GM23338 (cell line): Measurements from ENCODE around the gene PRSS21. TPM values are rescaled to one million over a fixed set of nuclear protein-coding genes. Genes with fewer than 3 reads are reported as not detected.
A peak's percentile ranks its signal among the peaks of the same experiment; 100 is the strongest.

Experiments
- ATAC-seq: fragments of 200-7000 bp; cut with Tn5 transposase; 3 replicates; pipeline ENCODE4 v1.9.1; 2020
- DNase-seq: peaks from one replicate; pipeline ENCODE4 v3.0.0-alpha.2; 2015; ENCODE audit warnings: low spot score
- H2AFZ ChIP-seq: fragments of 200-600 bp; sonication (generic); 2 replicates; pipeline ENCODE4 v1.8.0; 2016; ENCODE audit warnings: antibody characterized with exemption, mild to moderate bottlenecking, moderate library complexity
- H3F3A ChIP-seq: fragments of 200-600 bp; sonication (generic); replicated peaks from 2 replicates; pipeline ENCODE4 v1.8.0; 2017; ENCODE audit warnings: antibody characterized with exemption, mixed run types, low read depth
- H3K27ac ChIP-seq: fragments of 200-600 bp; sonication (generic); 2 replicates; pipeline ENCODE4 v1.6.1; 2016; ENCODE audit warnings: low read depth
- H3K27me3 ChIP-seq: fragments of 200-600 bp; sonication (generic); 2 replicates; pipeline ENCODE4 v1.8.0; 2016; ENCODE audit warnings: mild to moderate bottlenecking, mixed run types, moderate library complexity; ENCODE audit not compliant: insufficient read depth
- H3K36me3 ChIP-seq: fragments of 200-600 bp; sonication (generic); 2 replicates; pipeline ENCODE4 v1.8.0; 2016; ENCODE audit warnings: mild to moderate bottlenecking; ENCODE audit not compliant: insufficient read depth
- H3K4me1 ChIP-seq: fragments of 200-600 bp; sonication (generic); 2 replicates; pipeline ENCODE4 v1.8.0; 2016; ENCODE audit warnings: mild to moderate bottlenecking, moderate library complexity; ENCODE audit not compliant: insufficient read depth
- H3K4me2 ChIP-seq: fragments of 200-600 bp; sonication (generic); 2 replicates; pipeline ENCODE4 v1.7.1; 2017; ENCODE audit warnings: mixed run types
- H3K4me3 ChIP-seq: fragments of 200-600 bp; sonication (generic); 2 replicates; pipeline ENCODE4 v1.6.1; 2016; ENCODE audit warnings: mixed run types
- H3K79me2 ChIP-seq: fragments of 200-600 bp; sonication (generic); replicated peaks from 2 replicates; pipeline ENCODE4 v1.8.0; 2017; ENCODE audit warnings: mild to moderate bottlenecking; ENCODE audit not compliant: insufficient read depth
- H3K9me2 ChIP-seq: fragments of 200-600 bp; sonication (generic); 2 replicates; pipeline ENCODE4 v1.8.0; 2017; ENCODE audit not compliant: insufficient read depth
- H4K20me1 ChIP-seq: fragments of 200-600 bp; sonication (generic); replicated peaks from 2 replicates; pipeline ENCODE4 v1.8.0; 2017; ENCODE audit warnings: mild to moderate bottlenecking; ENCODE audit not compliant: insufficient read depth
- H3K27ac Mint-ChIP-seq: 2 replicates; pipeline ENCODE4 v1.8.0; 2020; ENCODE audit warnings: inconsistent platforms, mild to moderate bottlenecking, moderate library complexity, mixed read lengths
- H3K27me3 Mint-ChIP-seq: 3 replicates; pipeline ENCODE4 v1.8.0; 2022; ENCODE audit warnings: low read depth, mild to moderate bottlenecking, moderate library complexity, mixed read lengths, inconsistent platforms; ENCODE audit not compliant: insufficient read depth, poor library complexity
- H3K36me3 Mint-ChIP-seq: 3 replicates; pipeline ENCODE4 v1.8.0; 2021; ENCODE audit warnings: low read depth, mild to moderate bottlenecking, inconsistent platforms, moderate library complexity, mixed read lengths
- H3K4me1 Mint-ChIP-seq: 3 replicates; pipeline ENCODE4 v1.8.0; 2020; ENCODE audit warnings: mild to moderate bottlenecking, inconsistent platforms, mixed read lengths
- H3K4me3 Mint-ChIP-seq: 3 replicates; pipeline ENCODE4 v1.8.0; 2021; ENCODE audit warnings: moderate library complexity, mild to moderate bottlenecking, inconsistent platforms, mixed read lengths
- H3K9me3 Mint-ChIP-seq: 3 replicates; pipeline ENCODE4 v1.8.0; 2020; ENCODE audit warnings: moderate library complexity, mild to moderate bottlenecking, inconsistent platforms, mixed read lengths
- CREB1 ChIP-seq: fragments of 250-450 bp; sonication (Bioruptor Pico); IDR thresholded peaks from 2 replicates; pipeline ENCODE4 v1.5.0; 2020; ENCODE audit warnings: low read depth, mild to moderate bottlenecking, moderate library complexity
- EZH2 ChIP-seq: fragments of 200-600 bp; sonication (generic); IDR thresholded peaks from one replicate; pipeline ENCODE4 v1.8.0; 2017; ENCODE audit warnings: antibody characterized with exemption, mild to moderate bottlenecking, low read depth; ENCODE audit not compliant: unreplicated experiment
- EZH2phosphoT487 ChIP-seq: fragments of 200-600 bp; sonication (generic); IDR thresholded peaks from one replicate; pipeline ENCODE4 v1.8.1; 2018; ENCODE audit warnings: antibody characterized with exemption; ENCODE audit not compliant: unreplicated experiment
- JUNB ChIP-seq: IDR thresholded peaks from one replicate; pipeline ENCODE4 v1.6.1; 2016; ENCODE audit warnings: antibody characterized with exemption; ENCODE audit not compliant: unreplicated experiment
- NANOG ChIP-seq: IDR thresholded peaks from 2 replicates; pipeline ENCODE4 v1.6.1; 2016; ENCODE audit warnings: antibody characterized with exemption, borderline replicate concordance
- POLR2AphosphoS5 ChIP-seq: IDR thresholded peaks from 2 replicates; pipeline ENCODE4 v1.6.1; 2016; ENCODE audit warnings: antibody characterized with exemption, low read depth
- STAT1 ChIP-seq: IDR thresholded peaks from one replicate; pipeline ENCODE4 v1.6.1; 2016; ENCODE audit warnings: antibody characterized with exemption; ENCODE audit not compliant: unreplicated experiment
- ZNF114 ChIP-seq: fragments of 250-450 bp; sonication (Bioruptor Pico); IDR thresholded peaks from 2 replicates; pipeline ENCODE4 v1.5.0; 2020; ENCODE audit warnings: mild to moderate bottlenecking, moderate library complexity
- ZNF331 ChIP-seq: fragments of 250-450 bp; sonication (Bioruptor Pico); IDR thresholded peaks from 2 replicates; pipeline ENCODE4 v1.5.0; 2020; ENCODE audit warnings: low read depth, mild to moderate bottlenecking, moderate library complexity
- polyA plus RNA-seq: library from polyadenylated mRNA; unstranded; fragments of >200 nt; fragmentation: Nextera tagmentation; extraction: Ambion mirVana; gene quantifications from 2 replicates; pipeline ENCODE4 v1.2.1, GENCODE V29; 2016
- total RNA-seq: library from RNA; depleted of rRNA; stranded (reverse); fragments of >200 nt; shearing (Covaris generic); gene quantifications from 2 replicates; pipeline ENCODE4 v1.2.3, GENCODE V29; 2014
- TF ChIP-seq, protein P1 (sequence below): fragments of 250-450 bp; sonication (Bioruptor Pico); IDR thresholded peaks from 2 replicates; pipeline ENCODE4 v1.5.0; 2020; ENCODE audit warnings: mild to moderate bottlenecking, moderate library complexity
- TF ChIP-seq, protein P2 (sequence below), 2 experiments: fragments of 200-600 bp in 1 of 2; sonication (generic) in 1 of 2; conservative IDR thresholded peaks; 2 replicates each; pipeline versions ENCODE4 v1.5.1 to v1.6.1; 2016 to 2017; ENCODE audit warnings: antibody characterized with exemption in 2 of 2, low read depth in 2 of 2, mild to moderate bottlenecking in 2 of 2, moderate library complexity in 1 of 2
- TF ChIP-seq, protein P3 (sequence below): IDR thresholded peaks from 2 replicates; pipeline ENCODE4 v1.6.1; 2016; ENCODE audit warnings: antibody characterized with exemption
- TF ChIP-seq, protein P4 (sequence below): IDR thresholded peaks from one replicate; pipeline ENCODE4 v1.6.1; 2018; ENCODE audit warnings: antibody characterized with exemption; ENCODE audit not compliant: unreplicated experiment

PRSS21 gene
- total and polyA plus RNA-seq, 2 experiments from 2014 or later = 2.4 to 3.1 TPM

DNA sequence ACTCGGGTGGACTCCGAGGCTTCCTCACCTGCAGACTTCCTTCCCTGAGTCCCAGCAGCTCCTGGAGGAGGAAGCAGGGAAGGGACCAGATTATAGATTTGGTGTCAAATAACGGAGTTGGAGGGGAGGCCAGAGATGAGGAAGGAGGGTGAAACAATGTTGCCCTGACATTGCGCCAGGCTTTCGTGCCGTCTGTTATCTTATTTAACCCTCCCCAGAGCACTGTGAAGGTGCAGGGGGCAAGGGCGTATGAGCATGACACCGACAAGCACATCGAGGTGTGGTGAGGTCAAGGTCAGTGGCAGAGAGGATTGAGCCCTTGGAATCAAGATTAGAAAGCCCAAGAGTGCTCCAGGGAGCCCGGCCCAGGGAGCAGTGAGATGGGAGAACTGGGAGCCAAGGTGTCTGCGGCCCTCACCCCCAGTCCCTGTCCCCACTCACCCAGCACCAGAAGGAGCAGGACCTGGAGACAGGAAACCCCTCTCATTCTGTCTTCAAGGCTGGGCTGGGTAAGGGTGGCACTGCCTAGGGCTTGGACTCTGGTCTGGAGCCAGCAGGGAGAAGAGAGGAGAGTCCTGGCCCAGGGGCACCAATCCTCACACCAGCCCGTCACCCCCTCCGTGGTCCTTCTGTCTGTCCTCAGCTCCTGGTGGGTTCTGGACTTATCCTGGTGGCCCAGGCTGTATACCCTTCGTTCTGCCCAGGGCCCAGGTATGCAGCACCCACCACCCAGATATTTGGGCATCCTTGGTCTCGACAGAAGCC, 30.8 kb upstream of the PRSS21 start:
- DNase-seq = no peak
- Histone ChIP-seq H3K4me2 (peak overlapping the region; percentile 80), H3K27me3 (peaks cover 29% of the 10 kb centered on the region), H3K27ac (no peak overlapping the region), H4K20me1 (no peaks in the 10 kb centered on the region), H3F3A (0 out of 2 replicates have a peak, but pooled peaks cover 3% of the 10 kb centered on the region), H3K9me2 (no peaks in the 10 kb centered on the region), H2AFZ (peak overlapping the region; percentile 97; the same call in 1 of the 2 replicates), H3K79me2 (no peaks in the 10 kb centered on the region), H3K4me1 (no peaks in the 10 kb centered on the region), H3K36me3 (no peaks in the 10 kb centered on the region), H3K4me3 (peak overlapping the region; percentile 61; the same call in 1 of the 2 replicates)
- ATAC-seq = no peak; the same call in 2 of the 3 replicates
- no peaks in the 10 kb centered on the region for H3K36me3 Mint-ChIP-seq
- no peak overlapping the region for H3K27ac Mint-ChIP-seq
- no peaks in the 10 kb centered on the region; the same call in 2 of the 3 replicates for H3K9me3 Mint-ChIP-seq
- no peak overlapping the region for H3K4me3 Mint-ChIP-seq
- TF ChIP-seq, protein P1, sequence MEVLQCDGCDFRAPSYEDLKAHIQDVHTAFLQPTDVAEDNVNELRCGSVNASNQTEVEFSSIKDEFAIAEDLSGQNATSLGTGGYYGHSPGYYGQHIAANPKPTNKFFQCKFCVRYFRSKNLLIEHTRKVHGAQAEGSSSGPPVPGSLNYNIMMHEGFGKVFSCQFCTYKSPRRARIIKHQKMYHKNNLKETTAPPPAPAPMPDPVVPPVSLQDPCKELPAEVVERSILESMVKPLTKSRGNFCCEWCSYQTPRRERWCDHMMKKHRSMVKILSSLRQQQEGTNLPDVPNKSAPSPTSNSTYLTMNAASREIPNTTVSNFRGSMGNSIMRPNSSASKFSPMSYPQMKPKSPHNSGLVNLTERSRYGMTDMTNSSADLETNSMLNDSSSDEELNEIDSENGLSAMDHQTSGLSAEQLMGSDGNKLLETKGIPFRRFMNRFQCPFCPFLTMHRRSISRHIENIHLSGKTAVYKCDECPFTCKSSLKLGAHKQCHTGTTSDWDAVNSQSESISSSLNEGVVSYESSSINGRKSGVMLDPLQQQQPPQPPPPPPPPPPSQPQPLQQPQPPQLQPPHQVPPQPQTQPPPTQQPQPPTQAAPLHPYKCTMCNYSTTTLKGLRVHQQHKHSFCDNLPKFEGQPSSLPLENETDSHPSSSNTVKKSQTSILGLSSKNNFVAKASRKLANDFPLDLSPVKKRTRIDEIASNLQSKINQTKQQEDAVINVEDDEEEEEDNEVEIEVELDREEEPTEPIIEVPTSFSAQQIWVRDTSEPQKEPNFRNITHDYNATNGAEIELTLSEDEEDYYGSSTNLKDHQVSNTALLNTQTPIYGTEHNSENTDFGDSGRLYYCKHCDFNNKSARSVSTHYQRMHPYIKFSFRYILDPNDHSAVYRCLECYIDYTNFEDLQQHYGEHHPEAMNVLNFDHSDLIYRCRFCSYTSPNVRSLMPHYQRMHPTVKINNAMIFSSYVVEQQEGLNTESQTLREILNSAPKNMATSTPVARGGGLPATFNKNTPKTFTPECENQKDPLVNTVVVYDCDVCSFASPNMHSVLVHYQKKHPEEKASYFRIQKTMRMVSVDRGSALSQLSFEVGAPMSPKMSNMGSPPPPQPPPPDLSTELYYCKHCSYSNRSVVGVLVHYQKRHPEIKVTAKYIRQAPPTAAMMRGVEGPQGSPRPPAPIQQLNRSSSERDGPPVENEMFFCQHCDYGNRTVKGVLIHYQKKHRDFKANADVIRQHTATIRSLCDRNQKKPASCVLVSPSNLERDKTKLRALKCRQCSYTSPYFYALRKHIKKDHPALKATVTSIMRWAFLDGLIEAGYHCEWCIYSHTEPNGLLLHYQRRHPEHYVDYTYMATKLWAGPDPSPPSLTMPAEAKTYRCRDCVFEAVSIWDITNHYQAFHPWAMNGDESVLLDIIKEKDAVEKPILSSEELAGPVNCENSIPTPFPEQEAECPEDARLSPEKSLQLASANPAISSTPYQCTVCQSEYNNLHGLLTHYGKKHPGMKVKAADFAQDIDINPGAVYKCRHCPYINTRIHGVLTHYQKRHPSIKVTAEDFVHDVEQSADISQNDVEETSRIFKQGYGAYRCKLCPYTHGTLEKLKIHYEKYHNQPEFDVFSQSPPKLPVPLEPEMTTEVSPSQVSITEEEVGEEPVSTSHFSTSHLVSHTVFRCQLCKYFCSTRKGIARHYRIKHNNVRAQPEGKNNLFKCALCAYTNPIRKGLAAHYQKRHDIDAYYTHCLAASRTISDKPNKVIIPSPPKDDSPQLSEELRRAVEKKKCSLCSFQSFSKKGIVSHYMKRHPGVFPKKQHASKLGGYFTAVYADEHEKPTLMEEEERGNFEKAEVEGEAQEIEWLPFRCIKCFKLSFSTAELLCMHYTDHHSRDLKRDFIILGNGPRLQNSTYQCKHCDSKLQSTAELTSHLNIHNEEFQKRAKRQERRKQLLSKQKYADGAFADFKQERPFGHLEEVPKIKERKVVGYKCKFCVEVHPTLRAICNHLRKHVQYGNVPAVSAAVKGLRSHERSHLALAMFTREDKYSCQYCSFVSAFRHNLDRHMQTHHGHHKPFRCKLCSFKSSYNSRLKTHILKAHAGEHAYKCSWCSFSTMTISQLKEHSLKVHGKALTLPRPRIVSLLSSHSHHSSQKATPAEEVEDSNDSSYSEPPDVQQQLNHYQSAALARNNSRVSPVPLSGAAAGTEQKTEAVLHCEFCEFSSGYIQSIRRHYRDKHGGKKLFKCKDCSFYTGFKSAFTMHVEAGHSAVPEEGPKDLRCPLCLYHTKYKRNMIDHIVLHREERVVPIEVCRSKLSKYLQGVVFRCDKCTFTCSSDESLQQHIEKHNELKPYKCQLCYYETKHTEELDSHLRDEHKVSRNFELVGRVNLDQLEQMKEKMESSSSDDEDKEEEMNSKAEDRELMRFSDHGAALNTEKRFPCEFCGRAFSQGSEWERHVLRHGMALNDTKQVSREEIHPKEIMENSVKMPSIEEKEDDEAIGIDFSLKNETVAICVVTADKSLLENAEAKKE = no peak
- no peak for TF ChIP-seq NANOG
- TF ChIP-seq, protein P2, sequence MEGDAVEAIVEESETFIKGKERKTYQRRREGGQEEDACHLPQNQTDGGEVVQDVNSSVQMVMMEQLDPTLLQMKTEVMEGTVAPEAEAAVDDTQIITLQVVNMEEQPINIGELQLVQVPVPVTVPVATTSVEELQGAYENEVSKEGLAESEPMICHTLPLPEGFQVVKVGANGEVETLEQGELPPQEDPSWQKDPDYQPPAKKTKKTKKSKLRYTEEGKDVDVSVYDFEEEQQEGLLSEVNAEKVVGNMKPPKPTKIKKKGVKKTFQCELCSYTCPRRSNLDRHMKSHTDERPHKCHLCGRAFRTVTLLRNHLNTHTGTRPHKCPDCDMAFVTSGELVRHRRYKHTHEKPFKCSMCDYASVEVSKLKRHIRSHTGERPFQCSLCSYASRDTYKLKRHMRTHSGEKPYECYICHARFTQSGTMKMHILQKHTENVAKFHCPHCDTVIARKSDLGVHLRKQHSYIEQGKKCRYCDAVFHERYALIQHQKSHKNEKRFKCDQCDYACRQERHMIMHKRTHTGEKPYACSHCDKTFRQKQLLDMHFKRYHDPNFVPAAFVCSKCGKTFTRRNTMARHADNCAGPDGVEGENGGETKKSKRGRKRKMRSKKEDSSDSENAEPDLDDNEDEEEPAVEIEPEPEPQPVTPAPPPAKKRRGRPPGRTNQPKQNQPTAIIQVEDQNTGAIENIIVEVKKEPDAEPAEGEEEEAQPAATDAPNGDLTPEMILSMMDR (conservative IDR thresholded peaks at IDR 0.05; ENCODE audit: low read depth in 2 of 2) = no peak
- TF ChIP-seq EZH2phosphoT487 = no peak
- TF ChIP-seq, protein P3, sequence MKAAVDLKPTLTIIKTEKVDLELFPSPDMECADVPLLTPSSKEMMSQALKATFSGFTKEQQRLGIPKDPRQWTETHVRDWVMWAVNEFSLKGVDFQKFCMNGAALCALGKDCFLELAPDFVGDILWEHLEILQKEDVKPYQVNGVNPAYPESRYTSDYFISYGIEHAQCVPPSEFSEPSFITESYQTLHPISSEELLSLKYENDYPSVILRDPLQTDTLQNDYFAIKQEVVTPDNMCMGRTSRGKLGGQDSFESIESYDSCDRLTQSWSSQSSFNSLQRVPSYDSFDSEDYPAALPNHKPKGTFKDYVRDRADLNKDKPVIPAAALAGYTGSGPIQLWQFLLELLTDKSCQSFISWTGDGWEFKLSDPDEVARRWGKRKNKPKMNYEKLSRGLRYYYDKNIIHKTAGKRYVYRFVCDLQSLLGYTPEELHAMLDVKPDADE = no peak
- TF ChIP-seq ZNF114 (CRISPR knock-in tag) = no peak
- TF ChIP-seq CREB1 (CRISPR knock-in tag) = no peak
- TF ChIP-seq JUNB = no peak
- TF ChIP-seq ZNF331 = no peak
- TF ChIP-seq POLR2AphosphoS5 = no peak
- TF ChIP-seq, protein P4, sequence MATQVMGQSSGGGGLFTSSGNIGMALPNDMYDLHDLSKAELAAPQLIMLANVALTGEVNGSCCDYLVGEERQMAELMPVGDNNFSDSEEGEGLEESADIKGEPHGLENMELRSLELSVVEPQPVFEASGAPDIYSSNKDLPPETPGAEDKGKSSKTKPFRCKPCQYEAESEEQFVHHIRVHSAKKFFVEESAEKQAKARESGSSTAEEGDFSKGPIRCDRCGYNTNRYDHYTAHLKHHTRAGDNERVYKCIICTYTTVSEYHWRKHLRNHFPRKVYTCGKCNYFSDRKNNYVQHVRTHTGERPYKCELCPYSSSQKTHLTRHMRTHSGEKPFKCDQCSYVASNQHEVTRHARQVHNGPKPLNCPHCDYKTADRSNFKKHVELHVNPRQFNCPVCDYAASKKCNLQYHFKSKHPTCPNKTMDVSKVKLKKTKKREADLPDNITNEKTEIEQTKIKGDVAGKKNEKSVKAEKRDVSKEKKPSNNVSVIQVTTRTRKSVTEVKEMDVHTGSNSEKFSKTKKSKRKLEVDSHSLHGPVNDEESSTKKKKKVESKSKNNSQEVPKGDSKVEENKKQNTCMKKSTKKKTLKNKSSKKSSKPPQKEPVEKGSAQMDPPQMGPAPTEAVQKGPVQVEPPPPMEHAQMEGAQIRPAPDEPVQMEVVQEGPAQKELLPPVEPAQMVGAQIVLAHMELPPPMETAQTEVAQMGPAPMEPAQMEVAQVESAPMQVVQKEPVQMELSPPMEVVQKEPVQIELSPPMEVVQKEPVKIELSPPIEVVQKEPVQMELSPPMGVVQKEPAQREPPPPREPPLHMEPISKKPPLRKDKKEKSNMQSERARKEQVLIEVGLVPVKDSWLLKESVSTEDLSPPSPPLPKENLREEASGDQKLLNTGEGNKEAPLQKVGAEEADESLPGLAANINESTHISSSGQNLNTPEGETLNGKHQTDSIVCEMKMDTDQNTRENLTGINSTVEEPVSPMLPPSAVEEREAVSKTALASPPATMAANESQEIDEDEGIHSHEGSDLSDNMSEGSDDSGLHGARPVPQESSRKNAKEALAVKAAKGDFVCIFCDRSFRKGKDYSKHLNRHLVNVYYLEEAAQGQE = no peak
- no peak for TF ChIP-seq EZH2
- no peak for TF ChIP-seq STAT1
- H3K4me1 Mint-ChIP-seq = peaks cover 3% of the 10 kb centered on the region
- H3K27me3 Mint-ChIP-seq = peaks cover 31% of the 10 kb centered on the region
